GM20431 (cell line): ENCODE measurements around the gene AHNAK2.

Source experiments
- in situ Hi-C: fragments of 300-500 bp; cut with MseI, MboI; formaldehyde crosslinking; loops from one replicate; pipeline ENCODE4 v1.15.0; 2020; ENCODE audit warnings: low sequenced_read_pairs; ENCODE audit not compliant: unreplicated experiment

Gene AHNAK2

GRCh38 chr14:105012171-105012985 lies 34.2 kb upstream of the AHNAK2 start:
- in situ Hi-C loops = no loop called here

DNA sequence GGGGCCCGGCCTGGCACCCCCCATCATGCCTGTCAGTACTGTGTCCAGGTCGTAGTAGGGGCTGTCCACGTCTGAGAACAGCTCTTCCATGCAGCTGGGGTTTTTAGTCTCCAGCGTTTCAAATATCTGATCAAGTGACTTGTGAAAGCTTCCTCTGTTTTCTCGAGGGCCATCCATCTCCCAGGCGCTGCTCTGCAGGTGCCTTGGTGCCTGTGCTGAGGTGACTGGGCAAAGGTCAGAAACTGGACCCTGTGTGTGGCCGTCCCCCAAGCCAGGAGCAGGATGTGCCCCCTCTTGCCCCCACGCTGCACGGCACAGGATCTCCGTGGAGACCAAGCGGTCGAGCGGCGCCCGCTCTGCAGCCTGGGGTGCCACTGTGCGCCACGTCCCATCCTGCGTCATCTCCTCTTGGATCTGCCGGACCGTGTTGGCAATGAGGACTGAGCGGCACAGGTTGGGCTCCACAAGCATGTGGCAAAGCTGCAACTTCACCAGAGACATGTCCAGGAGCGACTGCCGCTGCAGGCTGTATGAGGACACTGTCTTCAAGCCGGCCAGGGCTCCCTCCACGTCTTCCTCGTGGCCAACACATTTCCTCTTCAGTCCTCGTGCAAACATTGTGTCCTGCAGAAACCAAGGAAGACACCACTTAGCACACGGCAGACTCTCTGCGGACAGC lies 33.3 kb upstream of the AHNAK2 start:
- in situ Hi-C loops = no loop called here

- in situ Hi-C loops = no loop called here
These were observed 32.7 kb upstream of the AHNAK2 start for GRCh38 chr14:105010891-105011291.

DNA sequence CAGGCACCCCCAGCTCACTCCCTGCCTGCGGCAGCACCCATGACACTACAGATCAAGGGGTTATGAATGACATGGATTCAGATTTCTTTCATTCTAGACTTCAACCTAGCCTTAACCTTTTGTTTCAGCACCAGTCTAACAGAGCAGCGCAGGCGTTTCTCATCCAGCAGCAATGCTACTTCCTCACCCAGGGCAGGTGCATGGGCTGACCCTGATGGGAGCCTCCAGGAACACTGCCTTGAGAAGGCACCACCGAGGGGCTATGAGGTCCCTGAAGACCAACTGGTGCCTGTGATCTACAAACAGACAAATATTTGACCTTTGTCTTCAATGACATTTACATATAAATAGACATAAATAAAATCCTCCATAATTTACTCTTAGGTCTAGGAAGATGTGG lies 31.9 kb upstream of the AHNAK2 start:
- in situ Hi-C loops = no loop called here

GRCh38 chr14:105007593-105008264 lies 29.6 kb upstream of the AHNAK2 start:
- in situ Hi-C loops = no loop called here

DNA sequence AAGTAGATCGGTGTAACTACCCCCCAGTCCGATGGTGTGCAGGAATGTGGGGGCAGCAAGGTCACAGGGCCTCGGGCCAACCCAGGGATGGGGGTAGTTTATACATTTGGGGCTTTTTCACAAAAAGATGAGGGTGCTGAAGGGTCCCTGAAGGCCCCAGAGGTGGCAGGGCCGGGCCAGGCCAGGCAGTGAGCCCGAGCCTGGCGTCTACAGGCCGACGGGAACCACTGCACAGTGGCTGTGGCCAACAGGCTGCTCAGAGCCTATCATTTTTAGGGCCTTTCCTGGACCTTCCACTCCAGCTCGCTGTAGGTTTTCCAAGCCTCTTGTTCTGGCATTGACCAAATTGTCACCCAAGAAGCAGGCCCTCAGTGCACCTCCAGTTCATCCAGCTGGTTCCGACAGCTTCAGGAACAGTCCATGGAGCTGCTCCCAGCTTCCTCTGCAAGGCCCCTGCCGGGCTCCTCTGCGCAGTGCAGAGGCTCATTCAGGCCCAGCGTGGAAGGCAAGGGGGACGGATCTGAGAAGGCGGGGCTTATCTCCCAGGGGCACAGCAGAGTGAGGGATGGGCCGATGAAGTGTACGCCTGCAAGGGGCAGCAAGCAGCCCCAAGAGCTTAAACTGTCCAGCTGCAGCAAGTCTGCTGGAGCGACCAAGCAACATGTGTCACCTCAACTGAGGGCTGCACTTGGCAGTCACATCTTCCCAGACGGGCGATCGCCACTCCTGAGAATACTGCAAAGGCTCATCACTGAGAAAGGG lies 28.8 kb upstream of the AHNAK2 start:
- in situ Hi-C loops = no loop called here

DNA sequence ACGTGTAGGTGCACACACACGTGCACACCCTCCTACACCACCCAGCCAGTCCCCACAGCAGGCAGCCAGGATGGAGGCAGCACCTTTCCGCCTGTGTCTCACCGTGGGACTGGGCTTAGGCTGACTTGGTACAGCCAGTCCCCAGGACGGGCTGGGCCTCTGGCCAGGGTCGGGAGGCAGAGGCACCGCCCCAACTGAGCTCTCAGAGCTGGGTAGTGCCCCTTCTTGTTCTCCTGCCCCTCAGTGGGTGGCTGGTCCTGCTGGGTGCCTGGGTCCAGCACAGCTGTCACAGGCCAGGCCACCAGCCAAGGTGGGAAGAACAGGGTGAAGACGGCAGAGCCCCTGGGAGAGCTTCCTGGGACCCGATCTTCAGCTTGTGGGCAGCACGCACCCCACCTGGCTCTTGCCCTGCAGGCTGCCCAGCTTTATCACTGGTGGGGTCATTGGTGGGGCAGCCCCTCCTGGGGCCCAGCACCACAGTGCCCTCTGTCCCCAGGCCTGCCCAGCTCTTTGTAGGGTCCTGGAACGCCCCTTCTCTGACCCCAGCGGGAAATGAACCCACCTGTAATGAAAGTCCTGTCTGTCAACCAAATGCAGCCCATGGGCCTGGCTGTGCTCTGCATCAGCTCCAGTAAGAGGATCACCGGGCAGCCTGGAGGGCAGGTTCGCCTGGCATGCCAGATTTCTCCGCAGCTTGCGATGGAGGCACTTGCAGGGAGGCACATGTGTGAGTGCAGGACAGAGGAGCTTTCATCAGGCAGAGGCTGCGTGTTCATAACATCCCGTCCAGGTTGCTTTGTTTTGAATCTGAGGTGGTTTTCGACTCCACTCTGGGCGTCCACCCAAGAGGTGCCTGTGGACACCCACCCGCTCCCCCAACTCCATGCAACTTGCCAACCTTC lies 28.0 kb upstream of the AHNAK2 start:
- in situ Hi-C loops = no loop called here

GRCh38 chr14:105005329-105005928 lies 27.3 kb upstream of the AHNAK2 start:
- in situ Hi-C loops = no loop called here

- in situ Hi-C loops = no loop called here
These were observed 21.2 kb upstream of the AHNAK2 start for GRCh38 chr14:104999361-104999760.

GRCh38 chr14:104998801-104999200 lies 20.6 kb upstream of the AHNAK2 start:
- in situ Hi-C loops = no loop called here

GRCh38 chr14:104996483-104996882 lies 18.3 kb upstream of the AHNAK2 start:
- in situ Hi-C loops = no loop called here

DNA sequence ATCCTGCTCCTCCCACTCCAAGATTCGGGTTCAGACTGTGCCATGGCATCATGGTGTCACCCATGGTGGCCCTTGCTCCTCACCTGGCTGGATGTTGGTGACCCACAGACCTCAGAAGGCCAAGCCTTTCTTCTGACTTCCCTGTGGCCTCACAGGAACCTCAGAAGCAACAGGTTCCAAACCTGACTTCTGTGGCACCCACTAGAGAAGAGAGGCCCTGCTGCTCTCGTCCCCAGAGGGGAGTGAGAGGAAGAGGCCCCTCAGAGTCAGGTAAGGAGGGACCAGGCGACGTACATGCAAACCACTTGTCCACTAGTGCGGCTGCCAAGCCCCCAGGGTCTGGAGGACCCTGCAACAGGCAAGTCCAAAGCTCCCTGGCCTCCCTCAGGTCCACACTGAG lies 17.9 kb upstream of the AHNAK2 start:
- in situ Hi-C loops = no loop called here

DNA sequence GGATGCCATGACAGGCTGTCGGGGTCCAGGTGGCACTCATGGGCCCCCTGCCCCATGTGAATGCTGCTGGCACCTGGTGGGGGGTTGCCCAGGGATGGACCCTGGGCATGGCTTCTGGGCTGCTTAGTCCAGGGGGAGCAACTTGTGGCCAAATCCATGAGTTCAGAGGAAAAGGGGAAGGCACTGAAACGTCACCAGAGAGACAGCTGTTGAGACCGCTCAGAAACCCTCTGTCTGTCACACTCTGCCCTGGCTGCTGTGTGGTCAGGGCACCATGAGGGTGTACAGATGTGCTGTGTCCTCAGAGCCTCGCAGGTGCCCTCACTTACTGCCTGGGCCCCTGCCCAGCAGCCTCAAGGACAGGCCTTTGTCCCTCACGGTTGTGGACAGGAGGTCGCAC lies 16.8 kb upstream of the AHNAK2 start:
- in situ Hi-C loops = no loop called here

- in situ Hi-C loops = no loop called here
These were observed 15.8 kb upstream of the AHNAK2 start for GRCh38 chr14:104993808-104994591.

GRCh38 chr14:104993306-104993705 lies 15.1 kb upstream of the AHNAK2 start:
- in situ Hi-C loops = no loop called here

DNA sequence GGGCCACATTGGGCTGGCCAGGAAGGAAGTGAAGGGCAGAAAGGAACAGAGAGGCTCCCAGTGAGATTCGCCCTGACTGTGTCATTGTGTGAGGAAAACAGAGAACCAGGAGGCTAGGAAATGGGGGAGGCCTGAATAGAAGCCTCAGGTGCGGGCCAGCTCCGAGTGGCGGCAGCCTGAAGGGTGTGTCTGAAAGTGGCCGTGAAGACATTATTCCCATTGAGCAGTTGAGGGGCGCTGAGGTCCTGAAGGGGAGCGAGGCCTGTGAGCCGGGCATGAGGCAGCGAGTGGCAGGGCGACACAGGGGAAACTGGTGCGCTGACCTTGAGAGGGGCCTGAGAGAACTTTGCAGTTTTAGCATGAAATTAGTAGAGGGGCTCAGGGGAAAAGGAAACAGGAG lies 14.3 kb upstream of the AHNAK2 start:
- in situ Hi-C loops = no loop called here

- in situ Hi-C loops = no loop called here
These were observed 13.7 kb upstream of the AHNAK2 start for GRCh38 chr14:104991896-104992230.

GRCh38 chr14:104989951-104990303 lies 11.8 kb upstream of the AHNAK2 start:
- in situ Hi-C loops = no loop called here
